ENCODE results near the gene PFKL. TPM values are rescaled to one million over a fixed set of nuclear protein-coding genes. Genes with fewer than 3 reads are reported as not detected.

Gene PFKL
- total and polyA plus RNA-seq, 2 donors (not counting 1 experiment from before 2014, with no cell fraction given), result 267 to 318 TPM

GRCh38 chr21:44272284-44272858 is 27.5 kb upstream of the PFKL start:
- H3K79me2 ChIP-seq (ENCODE audit: control insufficient read depth, insufficient read depth, low read length), result no peaks in the 10 kb centered on the region
- no peak overlapping the region for H3K27ac ChIP-seq (ENCODE audit: low read length in 2 of 2)
- no peak overlapping the region for H3K27ac Mint-ChIP-seq
- WGBS (ENCODE audit: insufficient coverage), result 86% methylated on average over 18 of the region's 18 CpGs
- DNase-seq, result no peak
- H3K4me1 ChIP-seq (ENCODE audit: control insufficient read depth in 2 of 2, insufficient read depth in 2 of 2, low read length in 2 of 2), result peaks cover 4 to 5% of the 10 kb centered on the region in 2 donors
- no peaks in the 10 kb centered on the region for H4K20me1 ChIP-seq (ENCODE audit: control insufficient read depth, insufficient read depth, low read length, poor library complexity, severe bottlenecking)
- H3K27me3 ChIP-seq (replicated peaks in 1 of 4; ENCODE audit: control extremely low read depth in 1 of 4, control insufficient read depth in 3 of 4, insufficient read depth in 4 of 4, low read length in 3 of 4), result no peaks in the 10 kb centered on the region
- H3K4me2 ChIP-seq (replicated peaks; ENCODE audit: low read depth, low read length, poor library complexity, severe bottlenecking), result no peak overlapping the region
- no peaks in the 10 kb centered on the region for H3K9me3 ChIP-seq (ENCODE audit: control extremely low read depth in 1 of 3, control insufficient read depth in 2 of 3, insufficient read depth in 1 of 3, low read length in 2 of 3)
- POLR2A ChIA-PET, result no interaction called here
- peaks cover 3% of the 10 kb centered on the region for H3K4me1 Mint-ChIP-seq
- intact Hi-C loops (cut with micrococcal nuclease), result no loop called here
- no peak for TF ChIP-seq EZH2 (IDR thresholded peaks at IDR 0.05; ENCODE audit: borderline replicate concordance, insufficient read depth, low read depth, low read length, poor library complexity, severe bottlenecking)
- TF ChIP-seq CTCF (IDR thresholded peaks at IDR 0.05), result no peak
- H3K27me3 Mint-ChIP-seq, result no peaks in the 10 kb centered on the region
- ATAC-seq (ENCODE audit: low read depth), result no peak
- H3K9ac ChIP-seq (ENCODE audit: low read length), result no peak overlapping the region
- H3K9me3 Mint-ChIP-seq (ENCODE audit: insufficient read depth), result no peaks in the 10 kb centered on the region
- CTCF ChIA-PET, result no interaction called here
- no peak overlapping the region for H3K4me3 ChIP-seq (ENCODE audit: control extremely low read depth in 1 of 5, extremely low read depth in 1 of 5, insufficient read depth in 1 of 5, low read depth in 2 of 5, low read length in 4 of 5)
- H3K36me3 ChIP-seq (replicated peaks in 1 of 2; ENCODE audit: control extremely low read depth in 1 of 2, control insufficient read depth in 1 of 2, extremely low read depth in 1 of 2, insufficient read depth in 2 of 2, low read length in 1 of 2), result no peaks in the 10 kb centered on the region
- H3K4me3 Mint-ChIP-seq, result no peak overlapping the region
- H2AFZ ChIP-seq (ENCODE audit: insufficient read depth, low read depth, low read length, poor library complexity, severe bottlenecking), result no peak overlapping the region

- Histone ChIP-seq H3K27ac (ENCODE audit: low read length in 2 of 2) (no peak overlapping the region), H3K79me2 (ENCODE audit: control insufficient read depth, insufficient read depth, low read length) (no peaks in the 10 kb centered on the region), H3K4me2 (replicated peaks; ENCODE audit: low read depth, low read length, poor library complexity, severe bottlenecking) (no peak overlapping the region), H3K9ac (ENCODE audit: low read length) (no peak overlapping the region), H2AFZ (ENCODE audit: insufficient read depth, low read depth, low read length, poor library complexity, severe bottlenecking) (no peak overlapping the region), H3K4me3 (ENCODE audit: control extremely low read depth in 1 of 5, extremely low read depth in 1 of 5, insufficient read depth in 1 of 5, low read depth in 2 of 5, low read length in 4 of 5) (no peak overlapping the region), H3K27me3 (replicated peaks in 1 of 4; ENCODE audit: control extremely low read depth in 1 of 4, control insufficient read depth in 3 of 4, insufficient read depth in 4 of 4, low read length in 3 of 4) (no peaks in the 10 kb centered on the region), H4K20me1 (ENCODE audit: control insufficient read depth, insufficient read depth, low read length, poor library complexity, severe bottlenecking) (no peaks in the 10 kb centered on the region), H3K9me3 (ENCODE audit: control extremely low read depth in 1 of 3, control insufficient read depth in 2 of 3, insufficient read depth in 1 of 3, low read length in 2 of 3) (no peaks in the 10 kb centered on the region), H3K4me1 (ENCODE audit: control insufficient read depth in 2 of 2, insufficient read depth in 2 of 2, low read length in 2 of 2) (no peaks in the 10 kb centered on the region), H3K36me3 (replicated peaks in 1 of 2; ENCODE audit: control extremely low read depth in 1 of 2, control insufficient read depth in 1 of 2, extremely low read depth in 1 of 2, insufficient read depth in 2 of 2, low read length in 1 of 2) (no peaks in the 10 kb centered on the region)
- intact Hi-C loops (cut with micrococcal nuclease), result no loop called here
- POLR2A ChIA-PET, result no interaction called here
- CTCF ChIA-PET, result interaction anchor here (1.0 kb wide), 1 partner anchor 25 kb away, joined by 3 read pairs; no protein-coding TSS in a partner anchor
- WGBS (ENCODE audit: insufficient coverage), result 84% methylated on average over 7 of the region's 7 CpGs
- H3K4me3 Mint-ChIP-seq, result no peak overlapping the region
- peaks cover 1% of the 10 kb centered on the region for H3K4me1 Mint-ChIP-seq
- TF ChIP-seq CTCF (IDR thresholded peaks at IDR 0.05), result no peak
- TF ChIP-seq EZH2 (IDR thresholded peaks at IDR 0.05; ENCODE audit: borderline replicate concordance, insufficient read depth, low read depth, low read length, poor library complexity, severe bottlenecking), result no peak
- H3K27ac Mint-ChIP-seq, result no peak overlapping the region
- ATAC-seq (ENCODE audit: low read depth), result no peak
- DNase-seq, result no peak
- no peaks in the 10 kb centered on the region for H3K9me3 Mint-ChIP-seq (ENCODE audit: insufficient read depth)
- H3K27me3 Mint-ChIP-seq, result no peaks in the 10 kb centered on the region
Observed at GRCh38 chr21:44273046-44273445, 26.8 kb upstream of the PFKL start.
